ENCODE data around the gene SCN4B.

GRCh38 chr11:118126082-118126838, 26.4 kb downstream of the SCN4B start:
- TF ChIP-seq, protein P1, sequence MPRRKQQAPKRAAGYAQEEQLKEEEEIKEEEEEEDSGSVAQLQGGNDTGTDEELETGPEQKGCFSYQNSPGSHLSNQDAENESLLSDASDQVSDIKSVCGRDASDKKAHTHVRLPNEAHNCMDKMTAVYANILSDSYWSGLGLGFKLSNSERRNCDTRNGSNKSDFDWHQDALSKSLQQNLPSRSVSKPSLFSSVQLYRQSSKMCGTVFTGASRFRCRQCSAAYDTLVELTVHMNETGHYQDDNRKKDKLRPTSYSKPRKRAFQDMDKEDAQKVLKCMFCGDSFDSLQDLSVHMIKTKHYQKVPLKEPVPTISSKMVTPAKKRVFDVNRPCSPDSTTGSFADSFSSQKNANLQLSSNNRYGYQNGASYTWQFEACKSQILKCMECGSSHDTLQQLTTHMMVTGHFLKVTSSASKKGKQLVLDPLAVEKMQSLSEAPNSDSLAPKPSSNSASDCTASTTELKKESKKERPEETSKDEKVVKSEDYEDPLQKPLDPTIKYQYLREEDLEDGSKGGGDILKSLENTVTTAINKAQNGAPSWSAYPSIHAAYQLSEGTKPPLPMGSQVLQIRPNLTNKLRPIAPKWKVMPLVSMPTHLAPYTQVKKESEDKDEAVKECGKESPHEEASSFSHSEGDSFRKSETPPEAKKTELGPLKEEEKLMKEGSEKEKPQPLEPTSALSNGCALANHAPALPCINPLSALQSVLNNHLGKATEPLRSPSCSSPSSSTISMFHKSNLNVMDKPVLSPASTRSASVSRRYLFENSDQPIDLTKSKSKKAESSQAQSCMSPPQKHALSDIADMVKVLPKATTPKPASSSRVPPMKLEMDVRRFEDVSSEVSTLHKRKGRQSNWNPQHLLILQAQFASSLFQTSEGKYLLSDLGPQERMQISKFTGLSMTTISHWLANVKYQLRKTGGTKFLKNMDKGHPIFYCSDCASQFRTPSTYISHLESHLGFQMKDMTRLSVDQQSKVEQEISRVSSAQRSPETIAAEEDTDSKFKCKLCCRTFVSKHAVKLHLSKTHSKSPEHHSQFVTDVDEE (CRISPR knock-in tag; IDR thresholded peaks at IDR 0.05): no peak
- no peak; the same call in 1 of the 2 replicates for TF ChIP-seq PATZ1 (CRISPR knock-in tag; IDR thresholded peaks at IDR 0.05; ENCODE audit: borderline replicate concordance)
- TF ChIP-seq SNAI2 (CRISPR knock-in tag; IDR thresholded peaks at IDR 0.05): no peak
- no peak for TF ChIP-seq TOX (CRISPR knock-in tag; IDR thresholded peaks at IDR 0.05; ENCODE audit: borderline replicate concordance)
- TF ChIP-seq ZFP3 (CRISPR knock-in tag; IDR thresholded peaks at IDR 0.05): no peak
- TF ChIP-seq PPARA (CRISPR knock-in tag; IDR thresholded peaks at IDR 0.05; ENCODE audit: borderline replicate concordance): no peak
- no peak for TF ChIP-seq CREB5 (CRISPR knock-in tag; IDR thresholded peaks at IDR 0.05; ENCODE audit: low read depth)
- no peak for TF ChIP-seq OSR1 (CRISPR knock-in tag; IDR thresholded peaks at IDR 0.05)
- TF ChIP-seq ARNTL (CRISPR knock-in tag; IDR thresholded peaks at IDR 0.05; ENCODE audit: borderline replicate concordance, low read depth): no peak
- no peak for TF ChIP-seq CSDC2 (CRISPR knock-in tag; IDR thresholded peaks at IDR 0.05)
- TF ChIP-seq, protein P2, sequence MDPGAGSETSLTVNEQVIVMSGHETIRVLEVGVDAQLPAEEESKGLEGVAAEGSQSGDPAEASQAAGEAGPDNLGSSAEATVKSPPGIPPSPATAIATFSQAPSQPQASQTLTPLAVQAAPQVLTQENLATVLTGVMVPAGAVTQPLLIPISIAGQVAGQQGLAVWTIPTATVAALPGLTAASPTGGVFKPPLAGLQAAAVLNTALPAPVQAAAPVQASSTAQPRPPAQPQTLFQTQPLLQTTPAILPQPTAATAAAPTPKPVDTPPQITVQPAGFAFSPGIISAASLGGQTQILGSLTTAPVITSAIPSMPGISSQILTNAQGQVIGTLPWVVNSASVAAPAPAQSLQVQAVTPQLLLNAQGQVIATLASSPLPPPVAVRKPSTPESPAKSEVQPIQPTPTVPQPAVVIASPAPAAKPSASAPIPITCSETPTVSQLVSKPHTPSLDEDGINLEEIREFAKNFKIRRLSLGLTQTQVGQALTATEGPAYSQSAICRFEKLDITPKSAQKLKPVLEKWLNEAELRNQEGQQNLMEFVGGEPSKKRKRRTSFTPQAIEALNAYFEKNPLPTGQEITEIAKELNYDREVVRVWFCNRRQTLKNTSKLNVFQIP (CRISPR knock-in tag; IDR thresholded peaks at IDR 0.05; ENCODE audit: borderline replicate concordance, low read depth): no peak
- TF ChIP-seq, protein P3, sequence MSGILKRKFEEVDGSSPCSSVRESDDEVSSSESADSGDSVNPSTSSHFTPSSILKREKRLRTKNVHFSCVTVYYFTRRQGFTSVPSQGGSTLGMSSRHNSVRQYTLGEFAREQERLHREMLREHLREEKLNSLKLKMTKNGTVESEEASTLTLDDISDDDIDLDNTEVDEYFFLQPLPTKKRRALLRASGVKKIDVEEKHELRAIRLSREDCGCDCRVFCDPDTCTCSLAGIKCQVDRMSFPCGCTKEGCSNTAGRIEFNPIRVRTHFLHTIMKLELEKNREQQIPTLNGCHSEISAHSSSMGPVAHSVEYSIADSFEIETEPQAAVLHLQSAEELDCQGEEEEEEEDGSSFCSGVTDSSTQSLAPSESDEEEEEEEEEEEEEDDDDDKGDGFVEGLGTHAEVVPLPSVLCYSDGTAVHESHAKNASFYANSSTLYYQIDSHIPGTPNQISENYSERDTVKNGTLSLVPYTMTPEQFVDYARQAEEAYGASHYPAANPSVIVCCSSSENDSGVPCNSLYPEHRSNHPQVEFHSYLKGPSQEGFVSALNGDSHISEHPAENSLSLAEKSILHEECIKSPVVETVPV (CRISPR knock-in tag; IDR thresholded peaks at IDR 0.05): no peak
- TF ChIP-seq RARB (CRISPR knock-in tag; IDR thresholded peaks at IDR 0.05): no peak

Measured in SK-N-SH treated with all-trans-retinoic acid at 6 μM for 48 hours (cell line).